GM23248 (cell line): ENCODE measurements around the gene TPPP3.

Experiments used
- EZH2 ChIP-seq: fragments of 200-600 bp; sonication (generic); IDR thresholded peaks from 2 replicates; pipeline ENCODE4 v1.6.1; 2018; ENCODE audit warnings: antibody characterized with exemption, mild to moderate bottlenecking; ENCODE audit not compliant: insufficient read depth, poor library complexity, severe bottlenecking
- EZH2phosphoT487 ChIP-seq: fragments of 200-600 bp; sonication (generic); IDR thresholded peaks from 2 replicates; pipeline ENCODE4 v1.6.1; 2018; ENCODE audit warnings: antibody characterized with exemption, moderate library complexity, mild to moderate bottlenecking, low read depth; ENCODE audit not compliant: insufficient read depth

DNA sequence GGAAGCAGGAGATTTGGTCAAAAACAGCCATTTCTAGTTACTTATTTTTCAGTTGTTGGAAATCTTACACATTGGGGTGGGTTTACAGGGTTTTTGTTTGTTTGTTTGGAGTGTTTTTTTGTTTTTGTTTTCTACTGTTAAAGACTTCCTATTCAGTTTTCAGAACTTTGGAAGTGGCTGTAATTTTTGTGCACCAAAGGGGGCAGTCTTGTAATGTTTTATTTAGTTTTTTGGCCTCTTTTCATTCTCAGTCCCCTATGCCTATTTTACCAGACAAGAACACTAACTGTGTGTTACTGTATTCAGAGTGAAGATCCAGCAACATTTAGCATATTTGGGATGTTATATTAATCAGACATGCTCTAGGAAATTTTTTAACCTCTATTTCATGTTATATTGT is 20.6 kb downstream of the TPPP3 start:
- TF ChIP-seq EZH2: no peak
- TF ChIP-seq EZH2phosphoT487: no peak
